ENCODE results near the gene PLEKHA5.

PLEKHA5 gene

GRCh38 chr12:19113464-19113863 is 16.1 kb upstream of the PLEKHA5 start:
- H3K79me2 ChIP-seq (ENCODE audit: low read length) = no peaks in the 10 kb centered on the region
- no peak overlapping the region for H3K9ac ChIP-seq (ENCODE audit: low read length)
- no peak overlapping the region for H2AFZ ChIP-seq (ENCODE audit: low read depth, low read length)
- H3K9me3 ChIP-seq (ENCODE audit: insufficient read depth, low read length) = no peaks in the 10 kb centered on the region
- no peak overlapping the region for H3K4me2 ChIP-seq (ENCODE audit: low read length)
- no peak overlapping the region for H3K4me3 ChIP-seq (ENCODE audit: low read length)
- no peaks in the 10 kb centered on the region for H4K20me1 ChIP-seq (ENCODE audit: insufficient read depth, low read length)
- no peaks in the 10 kb centered on the region; the same call in 1 of the 2 replicates for H3K4me1 ChIP-seq (ENCODE audit: low read length)
- H3K27me3 ChIP-seq (ENCODE audit: low read depth, low read length) = no peaks in the 10 kb centered on the region
- no peak overlapping the region for H3K27ac ChIP-seq (ENCODE audit: low read length)
- TF ChIP-seq EZH2phosphoT487 (IDR thresholded peaks at IDR 0.05; ENCODE audit: low read depth) = no peak
- no peak for TF ChIP-seq CTCF (IDR thresholded peaks at IDR 0.05; ENCODE audit: low read depth, low read length)
- H3K36me3 ChIP-seq (replicated peaks; ENCODE audit: low read depth, low read length) = no peaks in the 10 kb centered on the region

- Histone ChIP-seq H3K4me3 (ENCODE audit: low read length) (no peak overlapping the region), H3K4me1 (ENCODE audit: low read length) (no peaks in the 10 kb centered on the region; the same call in 1 of the 2 replicates), H3K9ac (ENCODE audit: low read length) (no peak overlapping the region), H3K79me2 (ENCODE audit: low read length) (no peaks in the 10 kb centered on the region), H4K20me1 (ENCODE audit: insufficient read depth, low read length) (no peaks in the 10 kb centered on the region), H3K36me3 (replicated peaks; ENCODE audit: low read depth, low read length) (no peaks in the 10 kb centered on the region), H3K27ac (ENCODE audit: low read length) (no peak overlapping the region), H3K9me3 (ENCODE audit: insufficient read depth, low read length) (no peaks in the 10 kb centered on the region), H2AFZ (ENCODE audit: low read depth, low read length) (no peak overlapping the region), H3K4me2 (ENCODE audit: low read length) (no peak overlapping the region), H3K27me3 (ENCODE audit: low read depth, low read length) (no peaks in the 10 kb centered on the region)
- TF ChIP-seq EZH2phosphoT487 (IDR thresholded peaks at IDR 0.05; ENCODE audit: low read depth) (no peak), CTCF (IDR thresholded peaks at IDR 0.05; ENCODE audit: low read depth, low read length) (no peak)
Measured at GRCh38 chr12:19115285-19115684, 14.2 kb upstream of the PLEKHA5 start.

- no peak overlapping the region for H3K4me2 ChIP-seq (ENCODE audit: low read length)
- H3K27me3 ChIP-seq (ENCODE audit: low read depth, low read length) = no peaks in the 10 kb centered on the region
- H3K9ac ChIP-seq (ENCODE audit: low read length) = no peak overlapping the region
- H3K79me2 ChIP-seq (ENCODE audit: low read length) = no peaks in the 10 kb centered on the region
- no peak overlapping the region for H3K4me3 ChIP-seq (ENCODE audit: low read length)
- no peak overlapping the region for H2AFZ ChIP-seq (ENCODE audit: low read depth, low read length)
- no peaks in the 10 kb centered on the region for H4K20me1 ChIP-seq (ENCODE audit: insufficient read depth, low read length)
- H3K4me1 ChIP-seq (ENCODE audit: low read length) = peaks cover 7% of the 10 kb centered on the region
- H3K36me3 ChIP-seq (replicated peaks; ENCODE audit: low read depth, low read length) = no peaks in the 10 kb centered on the region
- H3K9me3 ChIP-seq (ENCODE audit: insufficient read depth, low read length) = no peaks in the 10 kb centered on the region
- no peak for TF ChIP-seq EZH2phosphoT487 (IDR thresholded peaks at IDR 0.05; ENCODE audit: low read depth)
- no peak for TF ChIP-seq CTCF (IDR thresholded peaks at IDR 0.05; ENCODE audit: low read depth, low read length)
- no peak overlapping the region for H3K27ac ChIP-seq (ENCODE audit: low read length)
Measured at GRCh38 chr12:19119440-19119839, 10.1 kb upstream of the PLEKHA5 start.

- Histone ChIP-seq H3K36me3 (replicated peaks; ENCODE audit: low read depth, low read length) (no peaks in the 10 kb centered on the region), H3K27me3 (ENCODE audit: low read depth, low read length) (no peaks in the 10 kb centered on the region), H2AFZ (ENCODE audit: low read depth, low read length) (no peak overlapping the region), H4K20me1 (ENCODE audit: insufficient read depth, low read length) (no peaks in the 10 kb centered on the region), H3K9ac (ENCODE audit: low read length) (no peak overlapping the region), H3K9me3 (ENCODE audit: insufficient read depth, low read length) (no peaks in the 10 kb centered on the region), H3K4me3 (ENCODE audit: low read length) (no peak overlapping the region), H3K27ac (ENCODE audit: low read length) (no peak overlapping the region), H3K4me1 (ENCODE audit: low read length) (peaks cover 13% of the 10 kb centered on the region), H3K4me2 (ENCODE audit: low read length) (no peak overlapping the region), H3K79me2 (ENCODE audit: low read length) (no peaks in the 10 kb centered on the region)
- TF ChIP-seq EZH2phosphoT487 (IDR thresholded peaks at IDR 0.05; ENCODE audit: low read depth) (no peak), CTCF (IDR thresholded peaks at IDR 0.05; ENCODE audit: low read depth, low read length) (no peak)
Measured at GRCh38 chr12:19120795-19121194, 8.7 kb upstream of the PLEKHA5 start.

Measured in OCI-LY3 (cell line).